Measurements from ENCODE around the gene TMEM272.

- no peak for TF ChIP-seq EZH2 (IDR thresholded peaks at IDR 0.05; ENCODE audit: insufficient read depth, poor library complexity, severe bottlenecking)
- TF ChIP-seq EZH2phosphoT487 (IDR thresholded peaks at IDR 0.05; ENCODE audit: insufficient read depth, low read depth) = no peak
Measured at GRCh38 chr13:51803422-51804294, 41.3 kb downstream of the TMEM272 start, which contains the start of gene DHRS12.
